IMR-90 (cell line): Measurements from ENCODE around the gene PAXIP1. TPM values are rescaled to one million over a fixed set of nuclear protein-coding genes. Genes with fewer than 3 reads are reported as not detected.

Experiments
- ATAC-seq: fragments of 200-7000 bp; cut with Tn5 transposase; 2 replicates; pipeline ENCODE4 v1.9.1; 2020; ENCODE audit warnings: low read depth, mild to moderate bottlenecking, moderate library complexity
- BruUV-seq: library from RNA; stranded (reverse); fragments of 400-500 nt; replicated peaks from 2 replicates; lab custom pipeline; 2021; lab: Mats Ljungman, UMichigan
- CTCF ChIA-PET: fragments of 300-600 bp; formaldehyde crosslinking; extraction: SDS; loops from one replicate; lab custom pipeline; 2021; ENCODE audit warnings: antibody characterized with exemption; lab: Yijun Ruan, JAX
- POLR2A ChIA-PET: fragments of 300-600 bp; sonication (Branson Sonifier 250); formaldehyde crosslinking; loops from one replicate; lab custom pipeline; 2022; ENCODE audit warnings: antibody characterized with exemption; ENCODE audit not compliant: unreplicated experiment; lab: Charles Lee
- DNase-seq: peaks from one replicate; pipeline ENCODE4 v3.0.0; 2013
- H2AFZ ChIP-seq: replicated peaks from 2 replicates; pipeline ENCODE3; 2013; ENCODE audit warnings: low read length, mild to moderate bottlenecking; ENCODE audit not compliant: poor library complexity
- H2AK5ac ChIP-seq: 2 replicates; pipeline ENCODE4 v1.6.1; 2013; ENCODE audit warnings: low read depth, low read length, inconsistent platforms
- H2AK9ac ChIP-seq: replicated peaks from 2 replicates; pipeline ENCODE3; 2013; ENCODE audit warnings: mild to moderate bottlenecking, low read depth, low read length, moderate library complexity; ENCODE audit not compliant: poor library complexity
- H2BK120ac ChIP-seq: 2 replicates; pipeline ENCODE4 v1.6.1; 2013; ENCODE audit warnings: low read depth, low read length, inconsistent platforms
- H2BK15ac ChIP-seq: 3 replicates; pipeline ENCODE4 v1.6.1; 2013; ENCODE audit warnings: low read depth, low read length, inconsistent platforms
- H2BK20ac ChIP-seq: 2 replicates; pipeline ENCODE4 v1.6.1; 2013; ENCODE audit warnings: low read depth, mild to moderate bottlenecking, inconsistent platforms, low read length, moderate library complexity
- H2BK5ac ChIP-seq: 2 replicates; pipeline ENCODE4 v1.6.1; 2013; ENCODE audit warnings: mild to moderate bottlenecking, low read depth, low read length, inconsistent platforms; ENCODE audit not compliant: poor library complexity, severe bottlenecking
- H3K14ac ChIP-seq: replicated peaks from 2 replicates; pipeline ENCODE4 v1.6.1; 2013; ENCODE audit warnings: low read depth, low read length, inconsistent platforms
- H3K18ac ChIP-seq: 2 replicates; pipeline ENCODE4 v1.6.1; 2013; ENCODE audit warnings: low read depth, low read length, control low read depth
- H3K23ac ChIP-seq: 2 replicates; pipeline ENCODE4 v1.6.1; 2013; ENCODE audit warnings: low read depth, low read length, inconsistent platforms
- H3K27ac ChIP-seq: 2 replicates; pipeline ENCODE4 v1.5.1; 2013; ENCODE audit warnings: mild to moderate bottlenecking, control low read depth, low read length; ENCODE audit not compliant: insufficient read depth
- H3K27me3 ChIP-seq: 2 replicates; pipeline ENCODE4 v1.6.1; 2013; ENCODE audit warnings: low read length; ENCODE audit not compliant: control insufficient read depth, insufficient read depth
- H3K36me3 ChIP-seq: 2 replicates; pipeline ENCODE4 v1.6.1; 2013; ENCODE audit warnings: low read length, mixed read lengths; ENCODE audit not compliant: control insufficient read depth, insufficient read depth
- H3K4ac ChIP-seq: 2 replicates; pipeline ENCODE4 v1.6.1; 2013; ENCODE audit warnings: low read depth, low read length, inconsistent platforms
- H3K4me1 ChIP-seq: 2 replicates; pipeline ENCODE4 v1.6.1; 2013; ENCODE audit warnings: low read length, mixed read lengths; ENCODE audit not compliant: control insufficient read depth, insufficient read depth
- H3K4me2 ChIP-seq: 2 replicates; pipeline ENCODE4 v1.6.1; 2013; ENCODE audit warnings: low read depth, mild to moderate bottlenecking, control low read depth, low read length, moderate library complexity
- H3K4me3 ChIP-seq: 2 replicates; pipeline ENCODE4 v1.5.1; 2013; ENCODE audit warnings: low read depth, mild to moderate bottlenecking, control low read depth, low read length, moderate library complexity; ENCODE audit not compliant: insufficient read depth
- H3K56ac ChIP-seq: 2 replicates; pipeline ENCODE4 v1.6.1; 2013; ENCODE audit warnings: low read length, inconsistent platforms; ENCODE audit not compliant: insufficient read depth; ENCODE audit errors: extremely low read depth
- H3K79me1 ChIP-seq, 2 experiments: 2 replicates each; pipeline ENCODE4 v1.6.1; 2013; ENCODE audit warnings: low read length in 2 of 2, inconsistent platforms in 1 of 2, low read depth in 1 of 2
- H3K9ac ChIP-seq: 2 replicates; pipeline ENCODE4 v1.6.1; 2013; ENCODE audit warnings: low read depth, low read length, control low read depth
- H3K9me1 ChIP-seq: 2 replicates; pipeline ENCODE4 v1.6.1; 2013; ENCODE audit warnings: low read length, inconsistent platforms; ENCODE audit not compliant: insufficient read depth
- H3K9me3 ChIP-seq: 2 replicates; pipeline ENCODE4 v1.6.1; 2013; ENCODE audit warnings: low read length; ENCODE audit not compliant: control insufficient read depth, insufficient read depth
- H4K20me1 ChIP-seq: 2 replicates; pipeline ENCODE4 v1.6.1; 2013; ENCODE audit warnings: low read length, inconsistent platforms; ENCODE audit not compliant: insufficient read depth
- H4K5ac ChIP-seq: 2 replicates; pipeline ENCODE4 v1.6.1; 2013; ENCODE audit warnings: mild to moderate bottlenecking, low read depth, low read length, control low read depth
- H4K8ac ChIP-seq, 2 experiments: 2 replicates each; pipeline ENCODE4 v1.6.1; 2013; ENCODE audit warnings: low read depth in 2 of 2, low read length in 2 of 2, control low read depth in 1 of 2, inconsistent platforms in 1 of 2
- H4K91ac ChIP-seq: 2 replicates; pipeline ENCODE4 v1.6.1; 2013; ENCODE audit warnings: low read depth, low read length, inconsistent platforms; ENCODE audit not compliant: insufficient read depth
- RCOR1 ChIP-seq: IDR thresholded peaks from 2 replicates; pipeline ENCODE4 v1.6.1; 2012; ENCODE audit warnings: mild to moderate bottlenecking, low read length, improper control_type of control experiment; ENCODE audit not compliant: insufficient replicate concordance
- USF2 ChIP-seq: fragments of 150-350 bp; IDR thresholded peaks from 2 replicates; pipeline ENCODE4 v1.6.1; 2017; ENCODE audit warnings: mild to moderate bottlenecking, antibody characterized with exemption, low read length, low read depth
- WGBS, 2 experiments: methylation state at CpG; one replicate each; pipeline versions ENCODE4 v1.1.5 to v1.1.7; 2013; ENCODE audit warnings: missing lambda C conversion rate in 2 of 2; ENCODE audit not compliant: insufficient read length in 1 of 2; ENCODE audit errors: extremely low coverage in 2 of 2; 5-methylcytosine and 5-hydroxymethylcytosine counted together
- dilution Hi-C: fragments of 300-500 bp; cut with HindIII; formaldehyde crosslinking; loops from one replicate; pipeline ENCODE4 v1.14.3; 2018; ENCODE audit warnings: low sequenced_read_pairs; ENCODE audit not compliant: unreplicated experiment
- in situ Hi-C: fragments of 300-500 bp; cut with MboI; formaldehyde crosslinking; loops from 3 replicates; pipeline ENCODE4 v1.14.3; 2019; ENCODE audit warnings: low sequenced_read_pairs, inconsistent platforms, mixed read lengths
- intact Hi-C: fragments of 100-400 bp; cut with micrococcal nuclease; formaldehyde crosslinking; loops from 2 replicates; pipeline ENCODE4 v1.10.0; 2022
- polyA plus RNA-seq, 3 experiments: library from polyadenylated mRNA; depleted of rRNA; stranded (reverse); fragments of >200 nt; gene quantifications; 2 replicates each; pipeline ENCODE4 v1.2.3, GENCODE V29; 2012; ENCODE audit warnings: low replicate concordance in 1 of 3
- total RNA-seq: library from RNA; depleted of rRNA; stranded (reverse); fragments of >200 nt; gene quantifications from 2 replicates; pipeline ENCODE4 v1.2.3, GENCODE V29; 2012

Gene PAXIP1
- total and polyA plus RNA-seq, 2 of the 4 experiments (the other 2 are of a cell fraction): 7.3 to 8.7 TPM

DNA sequence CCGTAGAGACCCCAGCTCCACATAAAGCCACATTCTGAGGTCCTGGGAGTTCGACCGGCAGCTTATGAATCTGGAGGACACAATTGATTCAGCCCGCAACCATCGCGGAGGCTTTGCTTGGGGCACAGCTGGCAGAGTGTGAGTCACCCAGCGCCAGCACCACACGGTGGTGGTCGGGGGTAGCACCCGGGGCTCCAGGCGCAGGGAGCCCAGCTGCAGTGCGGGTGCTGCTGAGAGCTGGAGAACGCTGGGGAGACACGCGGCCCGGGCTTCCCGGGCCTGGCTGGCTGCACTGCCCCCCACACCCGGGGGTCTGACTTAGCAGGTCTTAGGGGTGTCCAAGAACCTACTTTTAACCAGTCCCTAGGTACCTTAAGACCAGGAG, 87.9 kb downstream of the PAXIP1 start:
- Histone ChIP-seq H2BK20ac (no peak overlapping the region), H3K36me3 (no peaks in the 10 kb centered on the region), H2BK5ac (no peak overlapping the region), H4K20me1 (no peaks in the 10 kb centered on the region), H2BK120ac (no peak overlapping the region), H3K4ac (no peak overlapping the region), H3K14ac (no peak overlapping the region), H3K4me3 (no peak overlapping the region), H2AFZ (no peak overlapping the region), H2BK15ac (no peak overlapping the region), H3K27me3 (peaks cover 13% of the 10 kb centered on the region; the same call in 1 of the 2 replicates), H3K9me3 (peaks cover 3% of the 10 kb centered on the region; the same call in 1 of the 2 replicates), H4K8ac (no peak overlapping the region), H4K5ac (no peak overlapping the region), H3K9me1 (no peaks in the 10 kb centered on the region), H3K56ac (no peak overlapping the region), H2AK5ac (no peak overlapping the region), H2AK9ac (no peak overlapping the region), H4K91ac (no peak overlapping the region), H3K18ac (no peak overlapping the region), H3K4me1 (no peaks in the 10 kb centered on the region), H3K27ac (no peak overlapping the region), H3K23ac (no peak overlapping the region), H3K4me2 (no peak overlapping the region), H3K79me1 (no peaks in the 10 kb centered on the region), H3K9ac (no peak overlapping the region)
- DNase-seq: no peak
- dilution Hi-C loops (no loop called here), in situ Hi-C loops (no loop called here), intact Hi-C loops (no loop called here)
- 65% methylated on average over 4 of the region's 18 CpGs; no CpG with 5 or more reads in 1 of the 2 experiments for WGBS, 2 experiments
- TF ChIP-seq RCOR1: no peak
- no peak for TF ChIP-seq USF2
- ATAC-seq: no peak
- BruUV-seq: no TSS peak
- POLR2A ChIA-PET: no interaction called here
- CTCF ChIA-PET: interaction anchor here (1.0 kb wide), 1 partner anchor 12 kb away, joined by 4 read pairs; no protein-coding TSS in a partner anchor
